GM21515 (cell line): Measurements from ENCODE around the gene PSMG4.

Experiments used
- ATAC-seq: cut with Tn5 transposase; IDR thresholded peaks from one replicate; pipeline ENCODE4 v1.9.1; 2021; ENCODE audit not compliant: unreplicated experiment

The PSMG4 gene

DNA sequence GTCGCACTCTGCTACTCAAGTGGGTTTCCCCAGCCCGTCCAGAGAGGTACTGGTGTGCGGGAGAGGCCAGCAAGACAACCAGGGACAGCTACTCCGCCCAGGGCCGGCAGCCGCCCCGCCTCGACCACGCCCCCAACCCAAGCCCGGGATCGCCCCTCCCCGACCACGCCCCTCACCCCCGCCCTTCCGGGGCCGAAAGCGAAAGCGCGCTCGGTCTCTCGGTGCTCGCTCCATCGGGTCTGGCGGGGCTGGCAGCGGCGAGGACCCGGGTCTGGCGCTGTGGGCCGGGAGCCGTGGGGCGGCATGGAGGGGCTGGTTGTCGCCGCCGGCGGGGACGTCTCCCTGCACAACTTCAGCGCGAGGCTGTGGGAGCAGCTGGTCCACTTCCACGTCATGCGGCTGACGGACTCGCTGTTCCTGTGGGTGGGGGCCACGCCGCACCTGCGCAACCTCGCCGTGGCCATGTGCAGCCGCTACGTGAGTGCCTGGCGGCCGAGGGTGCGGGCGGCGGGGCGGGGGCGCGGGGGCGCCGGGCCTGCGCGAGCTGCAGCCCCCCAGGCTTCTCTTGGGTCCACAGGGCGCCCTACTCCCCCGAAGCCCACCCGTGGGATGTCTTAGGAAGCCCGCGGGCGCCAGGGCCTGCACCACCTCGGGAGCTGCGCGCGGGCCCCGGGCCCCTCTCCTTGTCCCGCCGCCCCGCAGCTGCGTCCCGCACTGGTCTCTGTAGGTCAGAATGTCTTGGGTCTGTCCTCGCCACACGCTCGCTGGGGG, at the start of gene PSMG4:
TSS of gene PSMG4 (plus strand) at position 228 of the 771 bp plus-strand sequence. CDS start at position 304, 76 bp downstream.
- ATAC-seq = peak; percentile 70

DNA sequence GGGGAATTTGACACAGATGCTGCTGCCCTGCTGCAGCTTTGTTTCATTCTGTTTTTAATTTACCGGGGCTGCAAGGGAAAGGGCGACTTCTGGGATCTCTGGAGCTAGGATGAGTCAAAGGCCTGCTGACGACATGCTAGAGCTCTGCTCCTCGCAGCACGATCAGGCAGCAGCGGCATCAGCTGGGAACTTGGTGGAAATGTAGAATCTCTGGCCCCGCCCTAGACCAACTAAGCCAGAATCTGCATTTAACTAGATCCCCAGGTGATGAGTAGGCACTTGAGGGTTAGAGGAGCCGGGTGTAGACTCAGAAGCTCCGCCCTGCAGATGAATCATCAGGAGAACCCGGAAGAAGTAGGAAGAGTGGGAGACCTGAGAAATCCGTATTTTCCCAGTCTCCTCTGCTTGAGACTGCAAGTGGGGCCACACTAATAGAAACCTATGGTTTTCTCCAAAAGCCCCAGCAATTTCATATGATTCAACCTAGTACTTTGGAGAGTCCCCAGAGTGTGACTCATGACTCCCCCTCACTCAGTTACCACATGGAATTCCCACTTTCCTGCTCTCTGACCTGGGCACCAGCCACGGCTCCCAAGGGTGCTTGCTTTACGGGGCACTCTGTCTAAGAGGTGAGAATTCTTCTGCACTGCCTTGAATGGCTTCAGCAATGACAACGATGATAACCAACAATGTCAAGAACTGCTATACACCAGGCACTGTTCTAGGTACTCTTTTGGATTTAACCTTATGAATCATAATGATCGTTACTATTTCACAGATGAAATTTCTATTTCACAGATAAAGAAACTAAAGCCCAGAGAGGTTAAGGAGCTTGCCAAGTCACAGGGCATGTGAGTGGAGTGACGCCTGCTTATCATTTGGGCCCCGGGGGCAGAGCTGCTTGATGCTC, 49.4 kb upstream of the PSMG4 start:
- ATAC-seq = peak; percentile 55

- ATAC-seq = no peak
Measured at GRCh38 chr6:3210024-3210610, 48.6 kb upstream of the PSMG4 start.

DNA sequence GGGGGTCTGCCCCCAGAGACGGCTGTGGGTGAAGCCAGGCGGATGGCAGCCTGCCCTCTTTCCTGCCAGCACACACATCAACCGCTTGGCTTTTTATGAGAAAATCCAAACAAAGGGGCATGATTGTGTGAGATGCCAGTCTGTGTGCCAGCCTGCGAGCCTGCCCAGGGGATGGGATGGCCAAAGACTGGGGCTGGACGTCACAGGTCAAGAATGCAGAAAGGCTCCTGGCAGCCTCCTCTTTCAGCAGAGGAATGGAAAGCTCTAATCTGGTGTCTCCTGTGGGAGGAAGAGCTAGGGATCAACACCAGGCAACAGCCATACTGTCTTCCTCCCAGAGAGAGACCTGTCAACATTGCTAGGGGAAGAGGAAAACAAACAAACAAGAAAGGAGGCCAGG, 47.1 kb upstream of the PSMG4 start:
- ATAC-seq = no peak

GRCh38 chr6:3212261-3212660, 46.5 kb upstream of the PSMG4 start:
- no peak for ATAC-seq

GRCh38 chr6:3213334-3213695, 45.4 kb upstream of the PSMG4 start:
- no peak for ATAC-seq

- no peak for ATAC-seq
Measured at GRCh38 chr6:3214898-3215297, 43.8 kb upstream of the PSMG4 start.

- no peak for ATAC-seq
Measured at GRCh38 chr6:3217286-3217685, 41.5 kb upstream of the PSMG4 start.

- no peak for ATAC-seq
Measured at GRCh38 chr6:3218266-3218665, 40.5 kb upstream of the PSMG4 start.

DNA sequence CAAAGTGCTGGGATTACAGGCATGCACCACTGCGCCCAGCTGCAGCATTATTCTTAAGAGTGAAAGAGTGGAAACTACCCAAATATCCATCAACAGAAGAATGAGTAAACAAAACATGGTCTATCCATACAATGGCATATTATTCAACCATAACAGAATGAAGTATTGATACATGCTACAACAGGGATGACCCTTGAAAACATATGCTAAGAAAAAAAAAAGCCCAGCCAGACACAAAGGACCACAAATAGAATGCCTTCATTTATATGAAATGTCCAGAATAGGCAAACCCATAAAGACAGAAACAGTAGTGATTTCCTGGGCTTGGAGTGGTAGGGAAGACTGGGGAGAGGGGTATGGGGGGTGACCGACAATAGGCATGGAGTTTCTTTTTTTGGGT, 38.4 kb upstream of the PSMG4 start:
- no peak for ATAC-seq

- no peak for ATAC-seq
Measured at GRCh38 chr6:3221578-3221977, 37.2 kb upstream of the PSMG4 start.

DNA sequence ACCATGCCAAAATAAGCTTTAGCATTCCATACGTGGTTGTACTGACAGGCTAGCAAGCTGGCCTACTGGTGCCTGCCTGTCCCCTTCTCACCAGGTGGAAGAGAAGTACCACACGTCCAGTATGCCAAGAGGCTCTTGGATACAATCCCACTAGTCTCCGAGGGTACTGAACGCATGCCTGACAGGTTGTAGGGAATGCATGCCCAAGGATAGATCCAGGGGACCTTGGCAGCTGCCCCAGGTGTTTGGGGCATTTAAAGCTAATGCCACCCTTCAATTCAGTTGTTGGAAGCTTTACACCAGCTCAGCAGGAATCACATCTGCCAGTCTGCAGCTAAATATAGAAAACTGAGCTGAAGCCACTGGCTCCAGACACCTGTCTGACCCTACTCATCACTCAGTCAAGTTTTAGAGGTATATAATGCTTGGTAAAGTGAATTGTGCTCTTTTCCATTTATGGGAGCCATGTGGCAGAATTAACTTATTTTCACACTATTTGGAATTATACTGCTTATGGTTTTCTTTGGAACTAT, 36.2 kb upstream of the PSMG4 start:
- no peak for ATAC-seq

GRCh38 chr6:3226042-3226441, 32.7 kb upstream of the PSMG4 start:
- no peak for ATAC-seq

- no peak for ATAC-seq
Measured at GRCh38 chr6:3226481-3227362, 32.0 kb upstream of the PSMG4 start.

DNA sequence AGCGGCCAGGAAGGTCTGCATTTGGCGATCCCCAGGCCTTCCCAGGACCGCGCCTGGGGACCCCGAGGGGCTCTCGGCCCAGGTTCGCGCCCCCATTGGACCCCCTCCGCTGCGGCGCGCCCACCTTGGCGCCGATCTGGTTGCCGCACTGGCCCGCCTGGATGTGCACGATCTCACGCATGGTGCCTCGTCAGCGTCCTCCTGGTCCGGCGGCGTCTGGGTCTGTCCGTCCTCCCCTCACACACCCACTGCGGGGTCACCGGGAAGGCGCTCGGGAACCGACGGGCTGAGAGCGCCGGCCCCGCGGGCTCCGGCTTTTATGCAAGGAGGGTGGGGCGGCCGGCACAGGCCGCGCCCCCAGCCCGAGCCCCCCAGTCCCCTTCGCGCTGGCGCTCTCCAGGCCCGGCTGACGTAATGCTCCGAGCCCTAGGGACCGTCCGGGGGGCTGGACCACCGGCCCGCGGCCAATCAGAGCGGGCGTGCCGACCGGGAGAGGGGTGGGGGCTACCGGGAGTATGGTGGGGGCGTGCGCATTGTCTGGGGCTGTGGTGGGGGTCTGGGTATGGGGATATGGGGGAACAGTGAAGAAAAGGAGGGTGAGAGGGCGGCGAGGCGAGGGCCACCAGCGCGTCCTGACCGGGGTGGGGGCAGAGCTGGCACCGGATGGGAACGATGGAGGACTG, 31.2 kb upstream of the PSMG4 start, which contains the start of gene TUBB2B:
TSS of gene TUBB2B (minus strand) at position 291 of the 683 bp plus-strand sequence. CDS start at position 181, 110 bp downstream.
- ATAC-seq = no peak

GRCh38 chr6:3228046-3228671, 30.6 kb upstream of the PSMG4 start:
- ATAC-seq = no peak

DNA sequence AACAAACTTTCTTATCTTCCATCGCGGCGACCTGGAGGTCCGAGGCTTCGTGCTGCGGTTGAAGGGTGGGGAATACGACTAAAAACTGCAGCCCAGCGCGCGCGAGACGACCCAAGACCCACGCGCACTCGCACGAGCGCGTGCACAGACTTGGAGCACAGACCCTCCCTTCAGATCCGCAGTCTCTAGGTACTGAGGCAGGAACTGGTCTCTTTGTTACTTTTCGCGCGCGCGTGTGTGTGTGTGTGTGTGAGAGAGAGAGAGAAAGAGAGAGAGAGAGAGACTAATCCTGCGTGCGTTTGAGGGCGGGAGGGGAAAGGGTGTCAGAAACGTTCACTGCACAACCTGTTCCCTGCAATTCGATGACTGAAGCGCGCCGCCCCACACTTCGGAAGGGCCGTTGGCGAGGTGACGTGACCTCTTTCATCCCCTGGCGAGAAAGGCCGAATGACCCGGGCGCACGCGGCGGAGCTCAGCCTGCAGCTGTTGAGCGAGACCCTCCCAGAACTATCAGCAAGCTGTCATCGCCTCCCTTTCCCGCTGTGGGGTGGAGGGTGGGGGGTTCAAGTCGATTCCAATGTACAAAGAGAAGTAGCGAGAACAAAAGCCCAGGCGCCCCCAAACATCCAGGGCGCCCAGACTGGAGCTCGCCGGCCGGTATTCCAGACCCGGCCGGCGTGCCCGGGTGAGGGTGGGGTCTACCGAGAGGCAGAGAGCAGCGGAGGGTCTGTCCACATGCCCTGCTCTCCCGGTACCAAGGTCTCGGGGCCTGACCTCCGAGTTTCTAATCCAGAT, 29.8 kb upstream of the PSMG4 start:
- no peak for ATAC-seq

DNA sequence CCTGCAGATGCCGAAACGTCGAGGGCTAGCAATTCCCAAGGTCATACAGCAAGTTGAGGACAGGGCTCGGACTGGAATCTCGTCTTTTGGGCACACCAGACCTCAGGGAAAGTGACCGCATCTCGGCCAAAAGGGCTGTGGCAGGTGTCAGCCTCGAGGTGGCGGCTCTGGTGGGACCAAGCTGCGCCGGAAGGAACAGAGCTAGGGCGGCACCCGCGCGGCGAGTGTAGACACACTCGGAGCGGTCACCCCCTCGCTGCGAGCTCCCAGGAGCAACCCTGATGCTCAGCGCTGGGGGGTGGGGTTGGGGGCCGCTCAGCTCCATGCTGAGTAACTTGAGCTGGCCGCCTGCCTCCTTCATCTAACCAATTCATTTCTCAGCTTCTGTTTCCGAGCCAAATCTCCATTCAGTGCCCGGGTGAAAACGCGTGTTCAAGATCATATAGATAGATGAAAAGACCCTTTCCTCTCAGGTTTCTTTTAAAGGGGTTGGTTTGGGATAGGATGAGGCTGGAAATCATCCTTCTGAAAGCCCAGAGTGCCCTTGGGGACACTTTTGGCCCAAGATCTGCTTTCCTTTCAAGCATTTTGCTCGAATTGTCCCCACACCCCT, 29.1 kb upstream of the PSMG4 start:
- no peak for ATAC-seq
